Body of pancreas (tissue), 4 donors: ENCODE data around the gene FOXK2. TPM values are rescaled to one million over a fixed set of nuclear protein-coding genes. Genes with fewer than 3 reads are reported as not detected.

Experiments used
- ATAC-seq: fragments of 150-250 bp; one replicate; pipeline ENCODE4 v1.9.1; 2016
- DNase-seq, 4 donors: peaks; one replicate each; pipeline ENCODE4 v3.0.0-alpha.2; 2019
- H3K27ac ChIP-seq, 4 donors: fragments of 200-600 bp; sonication (generic); 1 replicate in 3 of 4; 2 replicates in 1 of 4; pipeline versions ENCODE4 v1.5.1 to v1.6.1; 2016 to 2019; ENCODE audit warnings: mild to moderate bottlenecking in 1 of 4, mixed read lengths in 1 of 4, moderate library complexity in 1 of 4
- H3K27me3 ChIP-seq, 2 donors: fragments of 200-600 bp; sonication (generic); one replicate each; pipeline ENCODE4 v1.6.0; 2016; ENCODE audit warnings: mild to moderate bottlenecking in 1 of 2
- H3K36me3 ChIP-seq, 2 donors: fragments of 200-600 bp; sonication (generic); replicated peaks in 1 of 2; 2 replicates each; pipeline ENCODE4 v1.5.1; 2016; ENCODE audit warnings: low read depth in 2 of 2; ENCODE audit not compliant: insufficient read depth in 1 of 2
- H3K4me1 ChIP-seq: fragments of 200-600 bp; sonication (generic); one replicate; pipeline ENCODE4 v1.6.0; 2016
- H3K4me3 ChIP-seq, 2 donors: fragments of 200-600 bp; sonication (generic); 1 replicate in 1 of 2; 2 replicates in 1 of 2; pipeline ENCODE4 v1.5.1; 2016 to 2019
- H3K9me3 ChIP-seq, 3 donors: fragments of 200-600 bp; sonication (generic); 1 replicate in 2 of 3; 2 replicates in 1 of 3; pipeline ENCODE4 v1.5.1; 2016
- CTCF ChIP-seq, 7 experiments: fragments of 450-650 bp in 4 of 7; fragments of 200-600 bp in 3 of 7; sonication (generic) in 3 of 7; IDR thresholded peaks; one replicate each; pipeline ENCODE4 v1.5.1; 2016 to 2019; ENCODE audit warnings: antibody characterized with exemption in 7 of 7
- POLR2A ChIP-seq, 3 donors: fragments of 450-650 bp; IDR thresholded peaks; one replicate each; pipeline ENCODE4 v1.6.1; 2016; ENCODE audit warnings: antibody characterized with exemption in 3 of 3, mild to moderate bottlenecking in 2 of 3
- WGBS, 2 donors: methylation state at CpG; one replicate each; pipeline ENCODE4 v1.1.5; 2017; 5-methylcytosine and 5-hydroxymethylcytosine counted together
- intact Hi-C: fragments of 100-400 bp; cut with DNase I; formaldehyde crosslinking; loops from one replicate; pipeline ENCODE4 v1.15.1; 2023
- total RNA-seq, 2 donors: library from RNA; depleted of rRNA; stranded (reverse); fragments of >200 nt; gene quantifications; one replicate each; pipeline ENCODE4 v1.1.0, GENCODE V29; 2016

Gene FOXK2
- total RNA-seq, 2 donors from 2014 or later: 10.6 to 25.1 TPM

DNA sequence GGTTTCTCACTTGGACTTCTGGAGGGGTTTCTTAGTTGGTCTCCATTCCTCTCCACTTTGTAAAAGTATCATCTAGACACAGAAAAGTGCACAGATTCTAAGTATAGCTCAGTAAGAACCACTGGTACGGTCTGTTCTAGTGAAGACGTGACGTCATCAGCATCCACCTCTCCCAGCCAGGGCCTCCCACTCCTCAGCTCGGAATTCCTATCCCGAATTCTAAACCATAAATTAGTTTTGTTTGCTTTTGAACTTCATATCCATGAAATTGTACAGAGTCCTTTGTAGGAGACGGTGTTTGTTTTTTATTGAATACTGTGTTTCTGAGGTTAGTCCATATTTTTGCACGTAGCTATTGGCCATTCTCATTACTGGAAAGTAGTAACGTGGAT, 25.5 kb downstream of the FOXK2 start:
- intact Hi-C loops: no loop called here
- H3K36me3 ChIP-seq: no peaks in the 10 kb centered on the region
- no peak overlapping the region for H3K27ac ChIP-seq
- TF ChIP-seq POLR2A (IDR thresholded peaks at IDR 0.05): no peak
- TF ChIP-seq CTCF (IDR thresholded peaks at IDR 0.05): no peak
- peaks cover 18% of the 10 kb centered on the region for H3K4me1 ChIP-seq
- no peak overlapping the region for H3K4me3 ChIP-seq
- H3K27me3 ChIP-seq: no peaks in the 10 kb centered on the region
- H3K9me3 ChIP-seq: no peaks in the 10 kb centered on the region
- WGBS, 2 donors: 84 to 93% methylated on average over 8 of the region's 8 CpGs
- DNase-seq (no peak), ATAC-seq (no peak)

DNA sequence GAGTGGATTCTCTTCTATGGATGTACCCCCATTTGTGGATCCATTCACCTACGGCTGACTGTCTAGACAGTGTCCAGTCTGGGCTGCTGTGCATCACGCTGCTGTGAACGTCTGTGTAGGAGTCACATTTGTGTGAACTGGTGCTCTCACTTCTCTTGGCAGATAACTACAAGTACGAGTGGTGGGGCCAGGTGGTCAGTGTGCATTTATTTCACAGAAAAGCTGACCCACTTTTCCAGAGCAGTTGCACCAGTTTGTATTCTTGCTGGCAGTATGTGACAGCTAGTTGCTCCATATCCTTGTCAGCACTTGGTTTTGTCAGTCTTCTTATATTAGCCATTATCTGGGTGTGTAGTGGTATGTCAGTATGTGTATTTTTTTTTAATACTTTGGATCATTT, 28.4 kb downstream of the FOXK2 start:
- Histone ChIP-seq H3K9me3 (no peaks in the 10 kb centered on the region), H3K4me3 (no peak overlapping the region), H3K4me1 (peaks cover 35% of the 10 kb centered on the region), H3K36me3 (no peaks in the 10 kb centered on the region), H3K27ac (no peak overlapping the region), H3K27me3 (no peaks in the 10 kb centered on the region)
- WGBS, 2 donors: 73 to 79% methylated on average over 4 of the region's 4 CpGs
- intact Hi-C loops: no loop called here
- TF ChIP-seq POLR2A (IDR thresholded peaks at IDR 0.05) (no peak), CTCF (IDR thresholded peaks at IDR 0.05) (no peak)
- no peak for ATAC-seq
- DNase-seq: no peak

DNA sequence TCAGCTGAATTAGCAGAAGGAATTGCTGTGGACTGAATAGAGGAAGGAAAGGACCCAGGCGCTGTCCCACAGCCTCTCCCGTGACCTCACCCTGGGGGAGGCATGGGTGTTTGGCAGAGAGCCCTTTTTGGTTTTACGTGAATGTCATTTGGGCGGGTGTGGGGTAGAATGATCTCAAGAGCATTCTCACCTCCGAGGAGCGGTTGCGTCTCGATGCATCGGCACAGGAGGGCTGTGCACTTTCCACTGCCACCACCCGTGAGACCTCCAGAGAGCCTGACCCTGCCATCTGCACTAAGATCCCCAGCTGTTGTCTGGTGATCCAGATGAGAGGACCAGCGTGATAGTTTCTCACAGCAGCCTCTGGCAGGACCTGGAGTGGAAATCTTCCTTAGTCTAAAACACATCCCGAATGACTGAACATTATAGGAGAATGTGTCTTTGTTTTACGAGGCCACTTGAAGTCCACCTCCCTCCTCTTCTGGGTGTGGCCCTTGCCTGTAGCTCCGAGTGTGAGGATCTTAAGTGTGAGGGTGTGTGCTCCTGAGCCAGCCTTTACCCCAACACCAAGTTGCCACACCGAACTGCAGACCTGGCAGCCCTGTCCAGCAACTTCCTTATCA, 29.3 kb downstream of the FOXK2 start:
- ATAC-seq: no peak
- Histone ChIP-seq H3K27me3 (no peaks in the 10 kb centered on the region), H3K27ac (peak overlapping the region in 3 of 4 donors; percentile 15 to 37 (median 28)), H3K4me1 (peaks cover 43% of the 10 kb centered on the region), H3K36me3 (no peaks in the 10 kb centered on the region), H3K9me3 (no peaks in the 10 kb centered on the region), H3K4me3 (no peak overlapping the region)
- intact Hi-C loops: no loop called here
- TF ChIP-seq POLR2A (IDR thresholded peaks at IDR 0.05): no peak
- TF ChIP-seq CTCF (IDR thresholded peaks at IDR 0.05): no peak
- 32 to 36% methylated on average over 15 of the region's 15 CpGs for WGBS, 2 donors
- DNase-seq: peak in 1 of 4 donors; percentile 59

GRCh38 chr17:82551779-82552457, 32.4 kb downstream of the FOXK2 start:
- Histone ChIP-seq H3K4me3 (no peak overlapping the region), H3K36me3 (no peaks in the 10 kb centered on the region), H3K27ac (no peak overlapping the region), H3K9me3 (no peaks in the 10 kb centered on the region), H3K27me3 (no peaks in the 10 kb centered on the region), H3K4me1 (peaks cover 57% of the 10 kb centered on the region)
- WGBS, 2 donors: 34 to 39% methylated on average over 9 to 13 of the region's 13 CpGs
- ATAC-seq (peak; percentile 80), DNase-seq (peak; percentile 77 to 84 (median 82))
- TF ChIP-seq POLR2A (IDR thresholded peaks at IDR 0.05) (no peak), CTCF (IDR thresholded peaks at IDR 0.05) (peak; percentile 71 to 82 (median 77))
- intact Hi-C loops: no loop called here
